Measurements from ENCODE around the gene GGA2.

Gene GGA2

DNA sequence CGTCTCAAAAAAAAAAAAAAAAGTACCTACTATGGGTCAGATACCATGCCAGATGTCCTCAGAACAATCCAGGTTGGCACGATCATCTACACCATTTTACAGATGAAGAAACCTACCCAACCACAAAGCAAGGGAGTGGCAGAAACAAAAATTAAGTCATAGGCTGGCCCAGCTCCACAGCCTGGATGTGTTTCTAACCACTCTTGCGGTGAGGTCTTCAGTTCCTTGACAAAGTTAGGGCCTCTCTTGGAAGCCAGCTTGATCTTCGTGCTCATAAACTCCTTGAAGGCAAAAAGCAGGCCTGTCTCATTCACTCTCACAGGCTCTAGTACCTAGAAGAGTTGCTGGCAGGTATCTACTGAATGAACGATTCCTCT, 6.2 kb downstream of the GGA2 start:
- DNase-seq = peak; percentile 26

DNA sequence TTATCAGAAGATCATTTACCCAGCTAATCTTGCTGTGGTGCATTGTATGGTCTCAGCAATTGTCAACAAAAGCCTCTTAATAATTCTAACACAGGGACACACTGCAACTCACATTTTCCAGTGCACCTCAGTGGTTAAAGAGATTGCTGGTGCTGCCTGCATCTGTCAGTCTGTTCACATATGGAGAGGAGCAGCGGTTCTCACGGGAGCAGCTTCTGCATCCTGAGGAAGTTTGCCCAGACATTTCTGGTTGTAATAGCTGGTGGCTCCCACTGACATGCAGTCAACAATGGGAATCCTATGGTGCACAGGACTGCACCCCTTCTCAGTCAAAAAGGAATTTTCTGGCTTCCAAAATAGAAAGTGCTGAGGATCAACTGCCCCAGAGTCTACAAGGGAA, 7.8 kb downstream of the GGA2 start:
- no peak for DNase-seq

DNA sequence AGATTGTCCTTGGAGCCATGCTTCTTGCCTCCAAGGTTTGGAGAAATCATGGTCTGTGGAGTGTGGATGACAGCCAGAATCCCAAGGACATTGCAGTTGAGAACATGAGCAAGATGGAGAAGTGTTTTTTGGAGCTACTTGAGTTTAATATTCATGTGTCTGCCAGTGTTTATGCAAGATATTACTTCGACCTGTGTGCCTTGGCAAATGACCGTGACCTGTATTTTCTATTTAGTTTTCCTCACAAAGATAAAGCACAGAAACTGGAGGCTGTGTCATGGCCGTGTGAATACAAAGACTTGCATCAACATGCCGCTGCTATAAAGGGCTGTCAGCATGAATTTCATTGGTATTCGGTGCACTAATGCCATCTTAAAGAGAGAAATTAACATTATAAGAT, 9.0 kb downstream of the GGA2 start:
- no peak for DNase-seq

DNA sequence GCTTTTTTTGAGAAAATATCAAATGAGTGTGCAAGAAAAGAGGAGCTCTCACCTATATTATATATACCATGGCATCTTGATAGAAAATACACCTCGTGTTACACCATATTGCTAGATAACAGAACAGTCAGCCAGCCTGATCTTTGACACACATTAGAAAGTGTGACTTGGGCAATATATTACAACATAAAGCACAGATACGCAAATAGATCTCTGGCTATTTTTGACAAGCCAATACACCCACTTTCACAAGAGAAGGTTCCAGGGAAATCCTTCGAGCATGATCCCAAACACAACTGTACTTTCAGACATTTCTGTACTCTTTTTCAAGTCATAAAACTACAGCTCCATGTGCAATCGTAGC, 9.4 kb downstream of the GGA2 start:
- DNase-seq = no peak

DNA sequence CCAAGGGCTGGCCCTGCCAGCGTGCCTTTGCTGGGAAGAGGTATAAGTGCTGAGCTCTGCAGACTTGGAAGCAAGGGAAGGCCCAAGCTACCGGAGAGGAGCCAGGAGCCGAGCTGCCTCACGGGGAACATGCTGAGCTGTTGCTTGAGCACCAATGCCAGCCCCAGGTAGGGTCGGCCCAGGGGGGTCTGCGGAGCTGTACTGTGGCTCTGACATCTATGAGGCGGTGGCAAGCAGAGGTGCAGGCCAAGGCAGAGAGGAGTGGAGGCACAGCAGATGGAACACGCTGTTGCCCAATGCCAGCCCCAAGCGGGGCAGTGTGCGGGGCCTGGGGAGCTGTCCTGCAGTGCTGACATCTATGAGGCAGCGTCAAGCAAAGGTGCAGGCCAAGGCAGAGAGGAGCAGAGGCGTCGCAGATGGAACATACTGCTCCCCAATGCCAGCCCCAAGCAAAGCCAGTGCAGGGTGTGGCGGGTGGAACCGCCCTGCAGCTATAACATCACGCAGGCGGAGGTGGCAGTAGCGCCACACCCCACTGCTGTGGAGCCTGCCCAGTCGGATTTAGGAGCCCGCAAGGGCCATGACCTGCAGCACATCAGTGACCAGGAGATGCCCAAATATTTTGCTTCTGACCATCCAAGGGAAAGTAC, 10.0 kb downstream of the GGA2 start:
- DNase-seq = no peak

DNA sequence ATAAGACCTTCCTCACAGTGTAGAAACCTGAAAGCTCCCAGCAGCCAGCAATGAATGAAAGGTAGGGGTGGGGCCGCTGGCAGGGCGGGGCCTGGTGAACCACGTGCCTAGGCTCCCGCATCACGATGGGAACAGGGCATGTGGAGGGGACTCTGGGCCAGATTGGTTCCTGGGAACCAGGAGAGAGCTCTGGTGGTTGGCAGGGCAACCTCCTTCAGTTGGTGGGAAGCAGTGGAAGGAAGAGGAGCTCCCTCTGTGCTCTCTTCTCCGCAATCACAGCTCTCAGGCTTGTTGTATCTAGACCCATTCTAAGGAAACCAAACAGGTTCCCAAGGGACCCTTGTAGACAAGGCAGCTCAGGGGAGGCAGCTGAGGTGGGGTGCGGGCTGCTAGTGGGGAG, 10.5 kb downstream of the GGA2 start:
- DNase-seq = no peak

DNA sequence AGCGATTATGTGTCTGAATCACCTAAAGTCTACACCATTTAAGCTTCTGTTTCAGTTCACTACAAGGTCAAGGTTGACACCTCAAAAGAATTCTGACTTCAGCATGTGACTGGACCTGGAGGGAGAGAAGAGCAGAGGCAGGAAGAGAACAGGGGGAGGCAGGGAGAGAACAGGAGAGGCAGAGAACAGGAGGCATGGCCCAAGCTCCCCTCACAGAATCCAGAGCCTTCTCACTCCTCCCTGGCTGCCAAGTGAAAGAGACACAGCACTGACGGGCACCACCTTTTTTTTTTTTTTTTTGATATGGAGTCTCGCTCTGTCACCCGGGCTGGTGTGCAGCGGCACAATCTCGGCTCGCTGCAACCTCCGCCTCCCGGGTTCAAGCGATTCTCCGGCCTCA, 11.4 kb downstream of the GGA2 start:
- no peak for DNase-seq

DNA sequence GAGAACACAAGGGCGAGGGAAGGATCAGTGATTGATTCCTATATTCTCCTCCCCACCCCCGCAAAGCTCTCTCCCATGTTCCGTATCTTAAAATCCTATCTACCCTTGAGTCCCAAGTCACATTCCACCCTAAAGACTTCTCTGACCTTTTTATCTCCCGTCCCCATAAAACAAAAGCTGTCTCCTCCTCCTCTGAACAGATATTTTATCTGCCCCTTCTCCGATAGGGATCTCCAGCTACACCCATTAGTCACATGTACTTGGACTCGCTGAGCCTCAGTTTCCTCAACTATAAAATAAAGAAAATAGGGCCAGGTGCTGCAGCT, 12.8 kb downstream of the GGA2 start:
- DNase-seq = no peak

DNA sequence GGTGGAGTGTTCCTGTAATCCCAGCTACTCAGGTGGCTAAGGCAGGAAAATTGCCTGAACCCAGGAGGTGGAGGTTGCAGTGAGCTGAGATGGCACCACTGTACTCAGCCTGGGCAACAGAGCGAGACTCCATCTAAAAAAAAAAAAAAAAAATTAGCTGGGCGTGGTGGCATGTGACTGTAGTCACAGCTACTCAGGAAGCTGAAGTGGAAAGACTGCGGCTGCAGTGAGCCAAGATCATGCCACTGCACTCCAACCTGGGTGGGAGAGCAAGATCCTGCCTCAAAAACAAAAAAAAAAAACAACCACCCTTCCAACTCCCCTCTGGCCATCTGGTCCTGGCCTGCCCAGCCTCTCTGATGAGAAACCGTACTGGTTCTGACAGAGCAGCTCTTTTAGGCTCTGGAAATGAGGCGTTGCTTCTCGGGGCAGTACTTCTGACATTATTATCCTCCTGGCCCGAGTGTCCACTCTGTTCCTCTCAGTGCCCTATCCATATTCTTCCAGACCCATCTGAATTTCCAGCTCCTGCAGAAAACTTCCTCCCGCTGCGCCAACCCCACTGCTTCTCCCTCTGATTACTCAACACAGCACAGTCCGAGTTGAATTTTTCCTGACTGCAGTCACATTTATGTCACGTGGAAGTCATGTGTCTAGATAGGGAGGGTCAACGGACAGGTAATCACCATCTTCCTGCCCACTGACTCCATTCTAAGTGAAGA, 13.3 kb downstream of the GGA2 start:
- DNase-seq = no peak

DNA sequence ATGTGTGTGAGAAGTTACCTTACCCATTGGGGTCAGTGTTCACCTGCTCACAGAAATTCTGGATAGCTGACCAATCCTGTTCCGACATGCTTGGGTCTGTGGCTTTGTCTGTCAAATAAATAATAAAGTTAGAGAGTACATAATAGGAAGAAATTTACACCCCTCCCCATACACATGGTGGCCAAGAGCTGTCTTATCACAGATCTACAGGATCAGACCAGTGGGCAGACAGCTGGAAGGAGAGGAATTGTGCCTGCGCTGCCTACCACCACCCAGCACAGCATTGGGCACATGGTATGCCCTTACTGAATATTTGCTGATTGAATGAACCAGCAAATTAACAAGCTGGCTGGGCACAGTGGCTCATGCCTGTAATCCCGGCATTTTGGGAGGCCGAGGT, 14.6 kb downstream of the GGA2 start:
- DNase-seq = no peak

DNA sequence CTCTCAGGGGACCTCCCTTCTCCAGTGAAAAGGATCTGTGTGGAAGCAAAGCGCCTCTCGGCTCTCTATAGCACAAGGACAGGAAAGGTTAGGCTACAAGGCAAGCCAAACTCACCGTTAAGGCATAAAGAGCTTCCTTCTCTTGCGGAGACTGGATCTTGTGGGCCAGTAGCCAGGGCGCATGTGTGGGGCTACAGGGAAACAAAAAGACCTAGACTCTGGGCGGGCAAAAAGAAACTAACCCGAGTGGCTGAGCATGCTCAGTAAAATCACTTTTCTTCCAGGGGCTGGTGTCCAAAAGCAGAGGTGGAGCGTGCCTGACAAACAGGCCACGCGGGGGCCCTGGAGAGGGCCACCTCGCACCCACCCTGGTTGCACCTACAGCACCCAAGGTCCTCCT, 16.1 kb downstream of the GGA2 start:
- no peak for DNase-seq

DNA sequence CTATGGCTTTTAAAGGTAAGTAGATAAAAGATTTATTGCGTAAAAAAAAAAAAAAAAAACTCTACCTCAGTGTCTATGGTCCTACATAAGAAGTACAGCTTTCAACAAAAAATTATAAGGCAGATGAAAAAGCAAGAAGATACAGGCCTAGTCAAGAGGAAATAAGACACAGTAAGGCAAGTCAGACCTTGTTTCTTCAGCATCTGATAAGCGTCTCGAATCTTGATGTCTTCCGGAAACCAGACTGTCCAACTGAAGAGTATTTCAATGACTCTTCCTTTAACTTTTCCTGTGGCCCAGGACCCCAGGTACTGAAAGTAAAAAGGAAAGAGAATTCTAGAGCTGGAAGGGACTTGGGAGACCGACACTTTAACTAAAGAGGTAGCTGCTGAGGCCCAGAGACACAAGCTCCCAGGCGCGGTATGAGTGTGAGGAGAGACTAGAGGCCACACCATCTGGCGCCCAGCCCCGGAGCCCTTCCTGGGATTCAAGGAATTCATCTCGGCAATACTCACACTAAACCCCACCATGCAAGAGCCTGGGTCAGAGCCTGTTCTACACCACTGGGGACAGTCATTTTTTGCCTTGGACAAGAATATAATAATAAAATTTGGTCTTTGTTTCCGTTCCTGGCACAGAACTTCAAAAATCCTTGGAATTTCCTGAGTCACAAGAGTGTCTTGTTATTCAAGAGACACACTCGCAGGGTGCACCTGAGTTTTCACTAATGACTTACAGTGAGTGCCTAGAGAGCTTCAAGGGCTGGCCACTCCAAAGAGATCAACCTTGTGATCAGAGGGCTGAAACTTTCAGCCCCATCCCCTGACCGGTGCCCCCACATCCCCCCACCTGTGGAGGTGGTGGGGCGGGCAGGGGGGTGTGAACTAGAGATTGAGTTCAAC, 18.6 kb downstream of the GGA2 start:
- DNase-seq = no peak

DNA sequence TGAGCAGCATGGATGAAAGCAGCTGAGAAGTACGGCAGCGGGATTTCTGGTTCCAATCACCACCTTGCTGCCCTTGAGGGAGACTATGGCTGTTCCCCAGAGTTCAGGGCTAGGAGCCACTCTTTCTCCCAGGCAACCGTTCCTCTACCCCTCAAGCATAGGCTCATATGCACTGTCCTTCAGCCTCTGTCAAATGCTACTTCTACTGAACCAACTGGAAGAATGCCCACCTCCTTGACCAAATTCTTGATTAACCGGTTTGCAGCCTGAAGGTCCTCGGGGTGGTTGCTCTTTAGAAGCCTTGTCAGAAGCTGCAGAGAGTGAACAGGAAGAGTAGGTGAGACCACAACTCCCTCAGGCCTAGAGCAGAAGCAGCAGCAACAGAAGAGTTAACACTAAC, 23.8 kb downstream of the GGA2 start:
- no peak for DNase-seq

DNA sequence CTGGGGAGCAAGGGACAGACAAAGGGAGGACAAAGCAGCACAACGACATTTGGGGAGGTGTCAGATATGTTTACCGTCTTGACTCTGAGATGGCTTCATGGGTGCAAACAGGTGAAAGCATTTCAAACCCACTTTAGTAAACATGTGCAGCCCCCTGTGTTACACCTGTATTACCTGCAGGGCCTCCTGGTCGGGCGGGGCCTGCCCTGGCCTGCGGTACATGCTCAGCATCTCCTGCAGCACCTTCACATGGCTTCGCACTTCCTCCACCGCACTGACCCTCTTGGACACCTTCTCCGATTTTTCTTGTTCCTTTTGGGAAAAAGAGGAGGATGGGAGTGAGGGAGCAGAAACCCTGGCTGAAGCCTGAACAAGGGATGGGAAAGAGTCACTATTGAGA, 24.5 kb downstream of the GGA2 start:
- DNase-seq = no peak

DNA sequence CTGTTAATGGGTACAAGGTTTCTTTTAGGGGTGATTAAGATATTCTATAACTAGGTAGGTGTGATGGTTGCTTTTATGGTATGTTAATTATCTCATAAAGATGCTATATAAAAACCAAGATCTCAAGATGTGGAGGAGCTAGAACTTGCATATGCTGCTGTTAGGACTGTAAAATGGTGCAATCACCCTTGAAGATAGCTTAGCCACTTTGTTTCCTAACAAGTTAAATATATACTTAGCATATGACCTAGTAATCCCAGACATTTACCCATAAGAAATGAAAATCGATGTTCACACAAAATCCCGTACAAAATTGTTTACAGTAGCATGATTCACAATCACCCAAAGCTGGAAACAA, 25.1 kb downstream of the GGA2 start:
- DNase-seq = no peak

DNA sequence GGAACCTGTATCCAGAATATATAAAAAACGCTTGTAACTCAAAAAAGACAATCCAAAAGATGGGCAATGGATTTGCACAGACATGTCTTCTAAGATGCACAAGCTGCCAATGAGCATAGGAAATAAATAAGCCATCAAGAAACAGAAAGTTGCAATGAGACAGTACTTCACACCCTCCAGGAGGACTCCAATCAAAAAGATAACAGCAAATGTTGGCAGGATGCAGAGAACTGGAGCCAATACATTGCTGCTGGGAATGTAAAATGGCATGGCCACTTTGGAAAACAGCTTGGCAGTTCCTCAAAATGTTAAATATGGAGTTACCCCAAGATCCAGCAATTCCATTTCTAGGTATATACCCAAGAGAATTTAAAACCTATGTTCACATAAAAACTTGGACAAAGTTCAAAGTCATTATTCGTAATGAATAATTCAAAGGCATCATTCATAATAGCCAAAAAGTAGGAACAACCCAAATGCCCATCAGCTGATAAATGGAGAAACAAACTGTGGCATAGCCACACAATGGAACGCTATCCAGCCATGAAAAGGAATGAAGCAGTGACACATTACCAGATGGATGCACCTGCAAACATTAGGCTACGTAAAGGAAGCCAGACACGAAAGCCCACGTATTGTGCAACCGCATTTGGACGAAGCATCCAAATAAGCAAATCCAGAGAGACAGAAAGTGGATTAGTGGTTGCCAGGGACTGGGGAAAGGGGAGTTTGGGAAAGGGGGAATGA, 25.6 kb downstream of the GGA2 start:
- DNase-seq = no peak

DNA sequence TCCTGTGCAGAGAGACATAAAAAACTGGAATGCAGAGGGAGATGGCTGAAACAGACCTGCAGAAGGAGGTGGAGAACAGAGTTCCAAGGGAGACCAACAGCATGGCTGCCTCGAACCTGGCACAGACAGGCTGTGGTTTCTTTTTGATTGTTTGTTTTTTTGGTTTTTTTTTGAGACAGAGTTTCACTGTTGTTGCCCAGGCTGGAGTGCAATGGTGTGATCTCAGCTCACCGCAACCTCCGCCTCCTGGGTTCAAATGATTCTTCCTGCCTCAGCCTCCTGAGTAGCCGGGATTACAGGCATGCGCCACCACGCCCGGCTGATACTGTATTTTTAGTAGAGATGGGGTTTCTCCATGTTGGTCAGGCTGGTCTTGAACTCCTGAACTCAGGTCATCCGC, 26.8 kb downstream of the GGA2 start:
- DNase-seq = peak; percentile 41

DNA sequence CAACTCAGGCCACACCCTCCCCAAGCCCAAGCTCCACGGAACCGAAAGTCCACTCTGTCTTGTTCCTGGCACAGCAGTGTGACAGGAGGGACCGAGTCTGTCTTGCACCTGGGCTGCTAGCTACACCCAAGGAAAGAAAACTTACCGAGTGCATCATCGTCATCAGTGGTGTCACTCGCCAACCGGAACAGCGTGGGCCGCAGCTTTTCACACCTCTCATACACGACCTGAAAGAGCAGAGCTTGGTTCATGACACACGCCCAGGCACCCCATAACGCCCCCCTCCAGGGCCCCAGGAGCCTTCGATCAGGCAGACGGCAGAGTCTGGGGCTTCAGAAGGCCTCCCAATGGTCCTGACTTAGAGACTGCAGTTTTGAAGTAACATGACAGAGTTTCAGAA, 27.5 kb downstream of the GGA2 start:
- peak; percentile 81 for DNase-seq

DNA sequence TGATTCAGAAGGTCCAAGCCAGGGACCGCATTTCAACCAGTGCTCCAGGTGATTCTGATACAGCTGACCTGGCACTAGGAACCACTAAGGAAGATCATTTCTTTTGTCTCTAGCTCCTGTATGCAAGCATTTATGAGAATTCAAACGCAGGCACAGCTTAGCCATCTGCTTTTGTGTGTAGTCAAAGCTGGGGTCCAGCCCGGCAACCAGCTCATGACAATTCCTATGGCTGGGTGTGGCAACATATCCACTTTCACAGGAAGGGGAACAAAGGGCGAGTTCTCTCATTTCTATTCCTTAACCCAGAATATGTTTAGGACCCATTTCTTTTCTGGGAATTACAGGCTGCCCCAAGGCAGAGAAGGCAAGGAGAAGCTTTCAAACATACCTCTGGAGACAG, 30.0 kb downstream of the GGA2 start:
- no peak for DNase-seq

DNA sequence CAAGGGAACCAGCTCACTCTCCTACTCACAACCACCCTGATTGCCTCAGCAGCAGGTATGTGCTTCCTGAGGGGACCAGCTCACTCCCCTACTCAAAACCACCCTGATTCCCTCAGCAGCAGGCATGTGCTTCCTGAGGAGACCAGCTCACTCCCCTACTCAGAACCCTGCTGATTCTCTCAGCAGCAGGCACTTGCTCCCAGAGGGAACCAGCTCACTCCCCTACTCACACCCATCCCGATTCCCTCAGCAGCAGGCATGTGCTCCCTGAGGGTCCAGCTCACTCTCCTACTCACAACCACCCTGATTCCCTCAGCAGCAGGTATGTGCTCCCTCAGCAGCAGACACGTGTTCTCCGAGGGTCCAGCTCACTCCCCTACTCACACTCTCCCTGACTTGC, 31.2 kb downstream of the GGA2 start:
- DNase-seq = no peak

DNA sequence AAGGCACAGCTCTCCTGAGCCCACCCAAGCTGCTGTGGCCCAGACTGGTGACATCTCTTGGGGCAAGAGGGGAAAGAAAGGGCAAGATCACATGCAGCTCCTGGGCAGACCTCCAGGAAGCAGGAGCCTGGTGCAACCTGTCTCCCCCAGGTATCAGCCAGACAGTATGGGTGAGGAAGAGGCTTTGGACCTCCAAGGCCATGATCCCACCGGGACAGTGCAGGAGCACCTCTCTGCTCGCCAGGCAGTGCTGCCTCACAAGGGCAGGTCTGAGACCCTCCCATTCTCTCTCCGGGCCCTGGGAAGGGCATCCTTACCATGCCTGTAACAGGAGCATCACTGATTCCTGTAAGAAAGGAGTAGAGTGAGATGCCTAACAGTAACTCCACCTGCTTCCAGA, 31.7 kb downstream of the GGA2 start:
- DNase-seq = no peak

DNA sequence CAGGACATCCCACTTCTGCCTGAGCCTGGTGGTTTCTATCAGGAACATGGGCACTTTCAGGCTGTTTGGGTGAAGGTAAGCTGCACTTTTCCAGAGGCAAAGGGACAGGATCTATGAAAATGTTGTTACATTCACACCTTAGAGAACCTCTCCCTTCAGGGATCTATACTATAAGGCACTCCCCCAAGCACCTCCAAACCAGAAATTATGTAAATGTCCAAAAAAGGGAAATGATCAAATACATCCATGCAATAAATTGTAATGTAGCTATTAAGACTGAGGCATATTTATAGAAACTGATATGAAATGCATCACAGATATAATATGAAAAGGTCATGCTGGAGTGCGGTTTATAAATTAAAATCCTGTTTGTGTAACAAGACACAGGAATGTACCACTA, 34.0 kb downstream of the GGA2 start:
- no peak for DNase-seq

DNA sequence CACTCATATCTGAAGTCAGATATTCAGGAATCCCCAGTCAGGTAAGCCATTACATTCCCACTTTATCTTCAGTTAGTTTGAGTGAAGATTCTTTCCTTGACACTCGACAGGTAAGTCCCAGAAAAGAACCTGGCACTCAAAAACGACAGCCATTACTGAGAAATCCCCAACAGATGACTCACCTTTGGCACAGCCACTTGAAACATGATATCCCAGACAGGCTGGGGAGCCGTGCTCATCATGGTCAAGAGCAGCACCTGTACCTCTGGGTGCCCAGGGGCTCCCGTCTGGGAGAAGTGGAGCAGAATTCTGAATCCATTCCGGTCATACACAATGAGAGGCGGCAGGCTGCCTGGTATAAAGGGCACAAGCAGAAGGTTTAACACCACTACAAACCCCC, 40.5 kb downstream of the GGA2 start:
- no peak for DNase-seq
